GM10847 (cell line): ENCODE results near the gene ONECUT1.

ENCODE experiments used
- POLR2A ChIP-seq: IDR thresholded peaks from 2 replicates; pipeline ENCODE4 v1.6.1; 2011; ENCODE audit not compliant: insufficient read length; ENCODE audit errors: extremely low read depth

Gene ONECUT1

DNA sequence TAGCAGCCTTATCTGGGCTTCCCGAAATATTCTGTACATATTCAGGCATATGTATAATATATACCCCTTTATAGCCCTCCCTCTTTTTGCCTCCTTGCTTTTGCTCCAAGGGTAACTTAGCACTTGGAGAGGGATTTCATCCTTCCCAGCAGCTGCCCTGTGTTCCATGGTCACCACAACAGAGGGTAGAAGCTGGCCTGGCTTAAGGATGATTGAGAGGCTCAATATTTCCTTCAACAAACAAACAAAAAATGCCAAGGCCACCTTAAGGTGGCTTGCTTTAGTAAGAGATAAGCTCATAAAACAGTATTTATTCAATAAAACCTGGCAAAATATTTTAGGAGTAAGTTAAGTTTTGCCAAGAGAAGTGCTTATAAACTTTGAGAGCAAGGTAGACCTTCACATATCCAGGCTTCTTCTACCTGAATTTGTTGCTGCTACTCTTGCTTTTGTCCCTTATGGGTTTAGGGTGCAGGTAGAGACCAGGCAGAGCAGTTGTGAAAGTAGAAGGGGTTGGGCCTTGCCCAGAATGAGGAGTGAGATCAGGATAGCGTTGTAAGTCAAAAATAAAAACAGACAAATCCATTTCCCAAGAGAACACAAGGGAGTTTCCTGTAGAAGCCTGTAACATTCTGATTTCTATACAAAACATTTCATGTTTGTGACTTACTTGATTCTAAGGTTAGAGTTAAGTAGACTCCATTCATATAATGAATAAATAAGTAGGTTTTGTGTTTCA, 58.2 kb downstream of the ONECUT1 start:
- TF ChIP-seq POLR2A = no peak

DNA sequence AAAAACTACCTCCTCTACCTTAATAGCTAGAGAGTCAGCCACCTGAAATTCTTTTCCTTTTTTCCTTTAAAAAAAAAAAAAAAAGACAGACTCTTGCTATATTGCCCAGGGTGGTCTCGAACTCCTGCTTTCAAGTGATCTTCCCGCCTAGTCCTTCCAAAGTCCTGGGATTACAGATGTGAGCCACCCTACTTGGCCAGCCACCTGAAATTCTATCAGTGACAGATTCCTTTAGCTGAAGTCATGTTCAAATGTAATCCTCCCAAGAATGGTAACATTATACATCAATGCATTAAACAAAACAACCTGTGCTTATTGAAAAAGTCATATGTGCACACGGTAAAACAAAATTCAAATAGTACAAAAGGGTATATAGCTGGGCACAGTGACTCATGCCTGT, 59.1 kb downstream of the ONECUT1 start:
- no peak for TF ChIP-seq POLR2A

- no peak for TF ChIP-seq POLR2A
Measured at GRCh38 chr15:52730594-52730993, 59.5 kb downstream of the ONECUT1 start.

DNA sequence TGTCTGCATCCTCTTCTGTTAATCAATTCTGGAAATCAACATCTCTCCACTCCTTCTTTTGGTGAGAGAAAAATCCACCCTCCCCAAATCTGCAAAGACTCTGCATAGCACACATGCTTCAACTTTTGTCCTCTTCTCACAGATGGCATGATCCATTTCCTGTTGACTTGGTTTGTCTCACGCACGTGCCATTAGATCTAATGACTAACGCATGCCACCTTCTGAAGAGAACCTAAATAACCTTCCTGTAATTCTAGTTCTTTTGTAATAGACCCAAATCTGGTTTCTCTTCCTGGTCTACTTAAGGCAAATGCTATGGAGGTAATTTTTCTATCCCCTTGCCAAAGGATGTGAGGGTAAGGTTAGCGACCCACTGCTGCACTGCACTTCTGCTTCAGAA, 60.0 kb downstream of the ONECUT1 start:
- no peak for TF ChIP-seq POLR2A

GRCh38 chr15:52728899-52729298, 61.2 kb downstream of the ONECUT1 start:
- no peak for TF ChIP-seq POLR2A

DNA sequence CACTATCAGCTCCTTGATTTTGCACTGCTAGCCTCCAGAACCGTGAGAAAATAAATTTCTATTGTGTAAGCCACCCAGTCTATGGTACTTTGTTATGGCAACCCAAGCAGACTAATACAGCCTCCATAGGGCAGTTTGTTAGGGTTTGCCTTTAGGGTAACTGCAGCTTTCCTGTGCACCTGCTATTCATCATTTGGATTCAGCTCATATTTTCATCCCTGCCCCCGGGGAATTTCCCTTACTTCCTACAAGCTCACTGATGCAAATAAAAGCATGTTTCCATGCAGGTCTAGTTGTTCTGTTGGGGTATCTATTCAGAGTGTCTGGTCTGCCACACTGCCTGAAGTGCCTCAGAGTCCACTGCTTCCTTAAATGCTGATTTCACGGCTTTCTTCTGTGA, 62.3 kb downstream of the ONECUT1 start:
- TF ChIP-seq POLR2A = no peak

DNA sequence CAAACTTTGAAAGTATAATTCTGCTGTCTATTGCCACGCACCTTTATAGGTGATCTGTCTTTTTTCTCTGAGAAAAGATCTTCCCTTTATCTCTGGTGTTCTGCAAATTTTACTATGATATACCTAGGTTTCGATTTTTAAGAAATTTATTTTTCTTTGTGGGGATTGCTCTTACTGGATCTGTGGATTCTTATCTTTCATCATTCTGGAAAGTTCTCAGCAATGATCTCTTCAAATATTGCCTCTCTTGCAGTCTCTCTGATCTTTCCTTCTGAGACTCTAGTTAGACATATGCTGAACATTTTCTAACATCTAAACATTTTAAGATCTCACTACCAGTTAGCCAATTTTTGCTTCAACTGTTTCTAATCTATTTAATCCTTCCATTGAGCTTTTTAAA, 63.9 kb downstream of the ONECUT1 start:
- no peak for TF ChIP-seq POLR2A

GRCh38 chr15:52718551-52718950, 71.6 kb downstream of the ONECUT1 start:
- no peak for TF ChIP-seq POLR2A

- no peak for TF ChIP-seq POLR2A
Measured at GRCh38 chr15:52717924-52718323, 72.2 kb downstream of the ONECUT1 start.

GRCh38 chr15:52717481-52717880, 72.7 kb downstream of the ONECUT1 start:
- no peak for TF ChIP-seq POLR2A

- no peak for TF ChIP-seq POLR2A
Measured at GRCh38 chr15:52716536-52716935, 73.6 kb downstream of the ONECUT1 start.

DNA sequence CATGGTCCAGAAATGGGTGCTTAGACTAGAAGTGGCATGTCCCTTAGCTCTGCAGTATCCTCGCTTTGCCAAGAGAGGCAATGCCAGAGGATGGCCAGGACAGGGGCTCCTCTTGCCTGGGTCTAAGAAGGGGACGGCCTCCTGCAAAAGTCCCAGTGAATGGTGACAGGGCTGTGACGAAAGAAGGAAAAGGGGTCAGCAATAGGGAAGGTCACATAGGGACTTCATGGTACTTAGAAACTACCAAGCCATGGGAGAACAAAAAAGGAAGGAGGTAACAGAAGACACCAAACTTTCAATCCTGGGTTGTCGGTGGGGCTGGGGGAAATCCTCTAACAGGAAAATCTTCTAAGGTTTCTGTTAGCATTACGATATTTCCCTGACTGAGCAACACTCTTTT, 74.7 kb downstream of the ONECUT1 start:
- no peak for TF ChIP-seq POLR2A

- TF ChIP-seq POLR2A = no peak
Measured at GRCh38 chr15:52714968-52715367, 75.2 kb downstream of the ONECUT1 start.

- TF ChIP-seq POLR2A = no peak
Measured at GRCh38 chr15:52710708-52711389, 79.3 kb downstream of the ONECUT1 start.

GRCh38 chr15:52710050-52710707, 80.0 kb downstream of the ONECUT1 start:
- TF ChIP-seq POLR2A = no peak

DNA sequence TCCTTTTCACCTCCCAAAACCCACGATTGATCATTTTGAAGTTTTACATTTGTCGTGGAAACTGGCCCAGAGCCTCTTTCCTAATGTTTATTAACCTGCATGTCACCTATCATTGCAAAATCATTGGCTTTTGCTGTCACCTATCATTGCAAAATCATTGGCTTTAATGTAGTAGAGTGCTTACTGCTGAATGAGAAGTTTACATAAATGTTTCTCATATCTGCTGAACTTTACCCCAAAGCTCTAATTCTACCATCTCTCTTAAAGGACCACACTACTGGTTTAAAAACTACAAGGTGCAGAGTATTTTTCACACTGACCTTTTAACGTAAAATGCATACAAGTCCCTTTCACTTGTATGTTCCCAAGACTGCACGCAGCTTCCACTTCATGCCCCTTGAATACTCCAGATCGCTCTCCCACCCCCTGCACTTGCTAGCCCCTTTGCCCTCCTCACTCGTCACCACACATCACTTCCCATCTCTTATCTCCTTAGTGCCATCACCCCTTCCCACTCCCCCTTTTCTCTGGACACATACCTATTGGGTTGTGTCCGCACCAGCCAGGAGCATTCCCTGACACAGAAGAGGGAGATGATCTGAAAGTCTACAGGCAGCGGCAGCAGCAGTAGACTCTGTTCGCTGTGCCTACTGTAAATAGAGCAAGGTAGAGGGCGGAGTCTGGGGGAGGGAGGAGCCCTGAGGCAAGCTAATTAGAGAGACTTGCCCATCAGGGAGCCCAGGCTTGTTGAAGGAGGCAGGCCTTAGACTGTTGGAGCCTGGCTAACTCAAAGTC, 80.8 kb downstream of the ONECUT1 start:
- no peak for TF ChIP-seq POLR2A
